T-helper 2 cell treated with Interferon-gamma antibody and Interleukin-4, amounts not matched to agents 5 μg/mL and 100 μg/mL, for 36 hours (primary cell): ENCODE measurements around the gene THAP4.

ENCODE experiments used
- DNase-seq: peaks from one replicate; pipeline ENCODE4 v3.0.0; 2021; ENCODE audit warnings: low spot score
- H3K27ac Mint-ChIP-seq: one replicate; pipeline ENCODE4 v1.8.0; 2021; ENCODE audit warnings: mild to moderate bottlenecking, mixed read lengths
- H3K27me3 Mint-ChIP-seq: one replicate; pipeline ENCODE4 v1.8.0; 2021; ENCODE audit warnings: low read depth, mixed read lengths
- H3K36me3 Mint-ChIP-seq: one replicate; pipeline ENCODE4 v1.8.0; 2021; ENCODE audit warnings: low read depth, mixed read lengths
- H3K4me1 Mint-ChIP-seq: one replicate; pipeline ENCODE4 v1.8.0; 2021; ENCODE audit warnings: low read depth, mixed read lengths
- H3K4me3 Mint-ChIP-seq: one replicate; pipeline ENCODE4 v1.8.0; 2022; ENCODE audit warnings: mild to moderate bottlenecking, moderate library complexity, mixed read lengths
- H3K9me3 Mint-ChIP-seq: one replicate; pipeline ENCODE4 v1.8.0; 2021; ENCODE audit warnings: mixed read lengths

The THAP4 gene

GRCh38 chr2:241656190-241656741, 19.3 kb upstream of the THAP4 start:
- Mint-ChIP-seq H3K27ac (no peak overlapping the region), H3K27me3 (no peaks in the 10 kb centered on the region), H3K9me3 (no peaks in the 10 kb centered on the region), H3K4me1 (no peaks in the 10 kb centered on the region), H3K4me3 (no peak overlapping the region), H3K36me3 (peaks cover 46% of the 10 kb centered on the region)
- DNase-seq, result no peak

- Mint-ChIP-seq H3K9me3 (no peaks in the 10 kb centered on the region), H3K36me3 (peaks cover 49% of the 10 kb centered on the region), H3K27ac (no peak overlapping the region), H3K4me1 (no peaks in the 10 kb centered on the region), H3K4me3 (no peak overlapping the region), H3K27me3 (no peaks in the 10 kb centered on the region)
- DNase-seq, result no peak
Observed at GRCh38 chr2:241655516-241656189, 18.7 kb upstream of the THAP4 start.

DNA sequence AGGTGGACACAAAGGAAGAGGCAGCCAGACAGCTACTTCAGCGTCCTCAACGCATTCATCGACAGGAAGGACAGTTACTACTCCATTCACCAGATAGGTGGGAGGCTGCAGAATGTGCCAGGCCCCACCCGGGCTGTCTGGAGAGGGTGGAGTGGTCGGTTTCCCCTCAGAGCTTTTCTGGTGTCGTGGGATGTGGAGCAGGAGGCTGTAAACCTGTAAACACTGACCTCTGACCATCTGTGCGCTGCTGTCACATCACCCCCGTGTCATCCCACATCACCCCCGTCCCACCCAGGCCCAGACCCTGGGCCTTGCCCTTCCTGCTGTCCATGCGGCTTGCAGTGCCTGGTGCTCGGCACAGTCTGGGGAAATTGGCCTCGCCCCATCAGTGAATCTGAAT, 17.6 kb upstream of the THAP4 start:
- Mint-ChIP-seq H3K9me3 (no peaks in the 10 kb centered on the region), H3K4me3 (no peak overlapping the region), H3K36me3 (peaks cover 44% of the 10 kb centered on the region), H3K27ac (no peak overlapping the region), H3K27me3 (no peaks in the 10 kb centered on the region), H3K4me1 (no peaks in the 10 kb centered on the region)
- DNase-seq, result no peak

DNA sequence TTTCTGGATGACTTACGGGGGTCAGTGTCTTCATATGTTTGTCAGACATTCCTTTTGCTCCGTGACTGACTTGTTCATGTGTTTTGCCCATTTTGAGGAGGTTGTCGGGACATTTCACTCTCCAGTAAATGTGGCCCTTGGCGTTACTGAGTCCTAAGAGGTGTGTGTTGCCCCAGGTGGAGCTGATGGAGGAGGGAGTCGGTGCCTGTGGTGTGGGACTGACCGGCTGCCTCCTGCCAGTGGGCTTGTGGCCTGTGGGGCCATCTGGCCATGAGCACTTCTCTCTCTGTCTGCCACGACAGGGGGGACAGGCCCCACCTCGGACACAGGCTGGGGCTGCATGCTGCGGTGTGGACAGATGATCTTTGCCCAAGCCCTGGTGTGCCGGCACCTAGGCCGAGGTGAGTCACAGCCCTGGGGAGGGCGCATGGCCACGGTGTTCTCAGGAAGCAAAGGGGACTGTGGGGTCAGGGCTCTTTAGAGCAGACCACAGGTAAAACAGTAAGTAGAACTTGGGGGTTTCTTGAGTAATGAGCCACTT, 16.3 kb upstream of the THAP4 start:
- H3K36me3 Mint-ChIP-seq, result peaks cover 39% of the 10 kb centered on the region
- no peak for DNase-seq
- H3K9me3 Mint-ChIP-seq, result no peaks in the 10 kb centered on the region
- H3K4me3 Mint-ChIP-seq, result no peak overlapping the region
- no peaks in the 10 kb centered on the region for H3K27me3 Mint-ChIP-seq
- H3K4me1 Mint-ChIP-seq, result peaks cover 4% of the 10 kb centered on the region
- no peak overlapping the region for H3K27ac Mint-ChIP-seq

- no peak for DNase-seq
- peaks cover 37% of the 10 kb centered on the region for H3K36me3 Mint-ChIP-seq
- H3K9me3 Mint-ChIP-seq, result no peaks in the 10 kb centered on the region
- H3K27ac Mint-ChIP-seq, result no peak overlapping the region
- no peak overlapping the region for H3K4me3 Mint-ChIP-seq
- no peaks in the 10 kb centered on the region for H3K27me3 Mint-ChIP-seq
- H3K4me1 Mint-ChIP-seq, result peaks cover 4% of the 10 kb centered on the region
Observed at GRCh38 chr2:241652722-241653121, 15.8 kb upstream of the THAP4 start.

DNA sequence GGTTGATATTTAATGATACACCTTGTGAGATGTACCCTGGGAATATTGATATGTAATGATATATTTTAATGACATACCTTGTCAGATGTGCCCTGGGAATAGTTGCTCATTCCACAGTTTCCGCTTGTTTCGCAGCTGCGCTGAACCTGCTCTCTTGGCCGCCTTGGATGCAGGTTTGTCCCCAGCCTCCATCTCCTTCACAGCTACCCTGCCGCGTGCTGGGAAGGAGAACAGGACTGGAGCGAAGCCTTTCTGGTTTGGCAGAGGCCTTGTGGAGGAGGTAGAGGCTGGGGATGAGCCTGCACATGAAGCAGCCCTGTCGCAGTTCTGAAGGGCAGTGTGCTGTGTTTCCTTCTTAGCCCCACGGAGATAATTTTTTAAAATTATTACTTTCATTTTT, 15.2 kb upstream of the THAP4 start:
- Mint-ChIP-seq H3K27ac (no peak overlapping the region), H3K9me3 (no peaks in the 10 kb centered on the region), H3K27me3 (no peaks in the 10 kb centered on the region), H3K4me3 (no peak overlapping the region), H3K4me1 (peaks cover 4% of the 10 kb centered on the region), H3K36me3 (peaks cover 35% of the 10 kb centered on the region)
- no peak for DNase-seq

GRCh38 chr2:241649927-241650326, 13.0 kb upstream of the THAP4 start:
- Mint-ChIP-seq H3K9me3 (no peaks in the 10 kb centered on the region), H3K27ac (no peak overlapping the region), H3K36me3 (peaks cover 23% of the 10 kb centered on the region), H3K27me3 (no peaks in the 10 kb centered on the region), H3K4me3 (no peak overlapping the region), H3K4me1 (peaks cover 4% of the 10 kb centered on the region)
- DNase-seq, result no peak

DNA sequence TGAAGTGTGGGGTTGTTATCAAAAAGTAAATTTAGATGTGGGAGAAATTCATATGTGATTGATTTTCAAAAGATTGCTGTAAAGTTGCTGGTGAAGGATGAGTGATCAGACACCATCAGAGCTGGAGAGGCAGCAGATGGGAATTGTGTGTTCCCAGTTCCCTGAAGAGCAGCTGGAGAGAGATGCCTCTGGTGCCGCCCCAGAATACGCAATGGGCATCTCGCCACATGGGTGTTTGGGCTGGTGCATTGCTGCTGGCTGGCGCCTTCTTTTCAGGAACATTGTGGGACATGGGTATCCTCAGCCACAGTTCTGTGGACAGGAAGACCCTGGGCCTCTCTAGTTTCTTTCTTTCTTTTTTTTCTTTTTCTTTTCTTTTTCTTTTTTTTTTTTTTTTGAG, 12.4 kb upstream of the THAP4 start:
- H3K27ac Mint-ChIP-seq, result no peak overlapping the region
- DNase-seq, result no peak
- no peak overlapping the region for H3K4me3 Mint-ChIP-seq
- no peaks in the 10 kb centered on the region for H3K27me3 Mint-ChIP-seq
- H3K36me3 Mint-ChIP-seq, result peaks cover 21% of the 10 kb centered on the region
- peaks cover 4% of the 10 kb centered on the region for H3K4me1 Mint-ChIP-seq
- no peaks in the 10 kb centered on the region for H3K9me3 Mint-ChIP-seq

DNA sequence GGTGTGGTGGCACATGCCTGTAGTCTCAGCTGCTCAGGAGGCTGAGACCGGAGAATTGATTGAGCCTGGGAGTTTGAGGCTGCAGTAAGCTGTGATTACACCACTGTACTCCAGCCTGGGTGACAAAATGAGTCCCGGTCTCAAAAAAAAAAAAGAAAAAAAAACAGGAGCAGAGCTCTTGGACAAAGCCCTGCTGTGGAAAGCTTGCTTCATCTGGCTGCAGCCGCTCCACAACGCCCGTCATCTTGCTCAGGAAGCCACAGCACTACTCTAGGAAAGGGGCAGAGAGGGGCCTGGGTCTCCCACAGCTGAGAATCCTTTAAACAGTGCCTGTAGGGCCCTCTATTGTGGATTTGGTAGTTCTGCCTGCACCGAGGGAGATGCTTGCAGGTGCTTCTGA, 11.5 kb upstream of the THAP4 start:
- H3K4me1 Mint-ChIP-seq, result peaks cover 4% of the 10 kb centered on the region
- no peak overlapping the region for H3K27ac Mint-ChIP-seq
- no peaks in the 10 kb centered on the region for H3K9me3 Mint-ChIP-seq
- no peak overlapping the region for H3K4me3 Mint-ChIP-seq
- DNase-seq, result no peak
- peaks cover 21% of the 10 kb centered on the region for H3K36me3 Mint-ChIP-seq
- H3K27me3 Mint-ChIP-seq, result no peaks in the 10 kb centered on the region

DNA sequence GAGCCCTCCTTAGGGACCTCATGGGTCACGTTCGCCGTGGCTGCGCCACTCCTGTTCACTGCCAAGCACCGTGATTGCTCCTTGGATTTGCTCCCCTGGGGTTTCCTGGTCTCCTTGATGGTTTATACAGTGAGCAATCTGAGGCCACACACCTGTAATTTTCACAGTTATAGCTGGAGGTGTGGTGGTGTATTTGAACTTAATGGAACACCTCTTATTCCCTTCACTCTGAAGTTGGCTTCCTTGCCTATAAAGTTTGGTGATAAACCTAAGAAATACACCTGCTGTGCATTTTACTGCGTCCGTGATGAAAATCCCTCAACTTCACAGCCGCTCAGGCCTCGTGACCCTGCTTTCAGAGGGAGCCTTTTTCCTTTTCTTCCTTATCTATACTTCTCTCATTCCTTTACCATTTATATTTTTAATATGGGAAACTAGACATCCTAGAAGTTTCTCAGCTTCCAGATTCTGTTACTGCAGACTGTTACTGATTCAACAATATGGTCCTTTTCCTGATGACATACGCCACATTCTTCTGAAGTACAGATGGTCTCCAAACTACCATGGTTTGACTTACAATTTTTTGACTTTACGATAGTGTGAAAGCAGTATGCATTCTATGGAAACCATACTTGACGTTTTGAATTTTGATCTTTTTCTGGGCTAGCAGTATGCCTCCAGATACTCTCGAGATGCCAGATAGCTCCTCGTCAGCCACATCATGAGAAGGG, 9.1 kb upstream of the THAP4 start:
- DNase-seq, result no peak
- H3K4me3 Mint-ChIP-seq, result no peak overlapping the region
- H3K27ac Mint-ChIP-seq, result no peak overlapping the region
- no peaks in the 10 kb centered on the region for H3K27me3 Mint-ChIP-seq
- H3K36me3 Mint-ChIP-seq, result peaks cover 8% of the 10 kb centered on the region
- peaks cover 9% of the 10 kb centered on the region for H3K4me1 Mint-ChIP-seq
- no peaks in the 10 kb centered on the region for H3K9me3 Mint-ChIP-seq

DNA sequence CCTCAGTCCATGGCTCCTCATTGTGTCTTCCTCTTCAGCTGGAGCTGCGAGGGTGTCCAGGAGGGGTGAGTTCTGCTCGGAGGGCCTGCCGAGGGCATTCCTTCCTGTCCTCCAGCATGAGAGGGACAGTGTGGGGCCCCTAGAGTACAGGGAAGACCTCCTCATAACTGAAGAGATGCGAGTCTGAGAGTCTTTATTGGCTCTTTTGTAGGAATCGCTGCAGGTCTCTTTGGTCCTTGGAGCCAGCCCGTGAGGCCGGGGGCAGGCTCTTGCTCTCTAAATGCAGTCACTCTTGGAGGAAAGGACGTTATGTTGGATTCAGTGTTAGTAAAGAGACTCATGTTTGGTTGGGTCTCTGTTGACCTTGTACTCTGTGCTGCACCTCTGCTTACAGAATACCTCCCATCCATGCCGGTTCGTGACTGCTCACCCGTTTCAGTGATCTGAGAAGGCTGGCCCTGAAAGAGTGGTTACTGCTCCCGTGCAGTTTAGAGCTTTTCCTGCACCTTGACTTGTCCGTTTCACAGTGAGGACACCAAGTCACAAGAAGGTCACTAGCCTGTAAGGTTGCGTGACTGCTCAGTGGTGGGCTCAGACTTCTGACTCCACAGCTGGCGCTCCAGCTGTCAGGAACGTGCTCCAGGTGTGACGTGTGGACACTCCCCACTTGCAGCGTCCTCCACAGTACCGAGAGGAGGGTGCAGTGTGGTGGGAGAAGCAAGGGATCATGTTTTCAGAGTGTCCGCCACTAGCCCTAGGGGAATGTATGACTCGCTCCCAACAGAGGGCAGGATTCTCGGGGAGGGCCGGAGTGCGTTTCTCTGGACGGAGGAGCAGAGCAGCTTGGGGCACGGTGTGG, 8.3 kb upstream of the THAP4 start:
- no peak for DNase-seq
- peaks cover 16% of the 10 kb centered on the region for H3K4me1 Mint-ChIP-seq
- no peaks in the 10 kb centered on the region for H3K27me3 Mint-ChIP-seq
- H3K4me3 Mint-ChIP-seq, result no peak overlapping the region
- H3K36me3 Mint-ChIP-seq, result peaks cover 11% of the 10 kb centered on the region
- no peaks in the 10 kb centered on the region for H3K9me3 Mint-ChIP-seq
- H3K27ac Mint-ChIP-seq, result no peak overlapping the region

DNA sequence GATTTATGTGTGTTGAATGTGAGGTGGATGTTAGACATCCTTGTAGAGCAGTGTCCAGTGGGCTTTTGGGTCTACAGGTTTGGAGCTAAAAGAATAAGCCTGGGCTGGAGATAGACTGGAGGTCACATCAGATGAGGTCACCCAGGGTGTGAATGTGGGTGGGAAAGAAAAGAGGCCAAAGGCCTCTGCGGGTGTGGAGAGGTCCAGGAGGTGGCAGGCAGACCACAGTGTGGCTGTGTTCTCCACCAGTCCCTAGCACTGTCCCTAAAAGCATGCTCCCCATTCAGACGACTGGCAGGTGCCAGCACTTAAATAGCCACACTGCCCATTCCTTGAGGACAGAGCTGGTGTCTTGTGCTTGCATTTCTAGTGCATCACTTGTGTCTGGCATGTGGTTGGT, 4.7 kb upstream of the THAP4 start:
- DNase-seq, result no peak
- no peaks in the 10 kb centered on the region for H3K27me3 Mint-ChIP-seq
- H3K9me3 Mint-ChIP-seq, result peaks cover 6% of the 10 kb centered on the region
- H3K4me3 Mint-ChIP-seq, result no peak overlapping the region
- H3K27ac Mint-ChIP-seq, result no peak overlapping the region
- H3K4me1 Mint-ChIP-seq, result peaks cover 27% of the 10 kb centered on the region
- H3K36me3 Mint-ChIP-seq, result peaks cover 29% of the 10 kb centered on the region

GRCh38 chr2:241640165-241640795, 3.3 kb upstream of the THAP4 start:
- Mint-ChIP-seq H3K4me3 (no peak overlapping the region), H3K27ac (no peak overlapping the region), H3K9me3 (peaks cover 6% of the 10 kb centered on the region), H3K27me3 (no peaks in the 10 kb centered on the region), H3K36me3 (peaks cover 29% of the 10 kb centered on the region), H3K4me1 (peaks cover 32% of the 10 kb centered on the region)
- DNase-seq, result no peak
